ENCODE data around the gene FAAP20.

- TF ChIP-seq CTCF (IDR thresholded peaks at IDR 0.05): no peak
- no peak for TF ChIP-seq POLR2AphosphoS5 (IDR thresholded peaks at IDR 0.05)
Observed at GRCh38 chr1:2215329-2215728, 20.8 kb upstream of the FAAP20 start.

All from sigmoid colon (tissue), 4 donors.